Gastroesophageal sphincter (tissue), 4 donors: Measurements from ENCODE around the gene SPOCK2. TPM values are rescaled to one million over a fixed set of nuclear protein-coding genes. Genes with fewer than 3 reads are reported as not detected.
"Not testable (repeated sequence)": the region's sequence is repeated elsewhere in the genome, so short reads cannot be mapped to it uniquely, and the experiment has no call there.

Experiments
- ATAC-seq: fragments of 150-250 bp; one replicate; pipeline ENCODE4 v1.9.1; 2016; ENCODE audit warnings: mild to moderate bottlenecking, moderate library complexity
- H3K27ac ChIP-seq, 4 donors: fragments of 200-600 bp; sonication (generic) in 3 of 4; 1 replicate in 3 of 4; 2 replicates in 1 of 4; pipeline ENCODE4 v1.5.1; 2016 to 2019
- H3K27me3 ChIP-seq: fragments of 200-600 bp; sonication (generic); one replicate; pipeline ENCODE4 v1.5.1; 2019
- H3K36me3 ChIP-seq, 2 donors: fragments of 200-600 bp; sonication (generic); one replicate each; pipeline ENCODE4 v1.5.1; 2019; ENCODE audit warnings: control low read depth in 1 of 2
- H3K4me1 ChIP-seq, 3 donors: fragments of 200-600 bp; sonication (generic); 1 replicate in 2 of 3; 2 replicates in 1 of 3; pipeline ENCODE4 v1.5.1; 2016 to 2019; ENCODE audit warnings: control low read depth in 2 of 3
- H3K4me3 ChIP-seq, 2 donors: fragments of 200-600 bp; sonication (generic); one replicate each; pipeline ENCODE4 v1.5.1; 2019; ENCODE audit warnings: mild to moderate bottlenecking in 1 of 2, moderate library complexity in 1 of 2
- H3K9me3 ChIP-seq, 3 donors: fragments of 200-600 bp; sonication (generic); one replicate each; pipeline ENCODE4 v1.5.1; 2017 to 2019; ENCODE audit warnings: control low read depth in 2 of 3
- EP300 ChIP-seq: sonication (generic); formaldehyde crosslinking; IDR thresholded peaks from one replicate; pipeline ENCODE4 v1.6.1; 2017; ENCODE audit warnings: antibody characterized with exemption, mild to moderate bottlenecking
- POLR2A ChIP-seq, 2 donors: fragments of 450-650 bp; IDR thresholded peaks; one replicate each; pipeline ENCODE4 v1.6.1; 2017; ENCODE audit warnings: antibody characterized with exemption in 2 of 2, mild to moderate bottlenecking in 2 of 2, moderate library complexity in 1 of 2
- POLR2AphosphoS5 ChIP-seq: sonication (generic); formaldehyde crosslinking; IDR thresholded peaks from one replicate; pipeline ENCODE4 v1.6.1; 2017; ENCODE audit warnings: antibody characterized with exemption
- WGBS, 2 donors: methylation state at CpG; one replicate each; pipeline ENCODE4 v1.1.5; 2018; ENCODE audit warnings: low coverage in 1 of 2; 5-methylcytosine and 5-hydroxymethylcytosine counted together
- total RNA-seq, 4 donors: library from RNA; depleted of rRNA; stranded (reverse); fragments of >200 nt; gene quantifications; one replicate each; pipeline ENCODE4 v1.1.0, GENCODE V29; 2016
- TF ChIP-seq, protein P1 (sequence below), 4 experiments: fragments of 200-600 bp in 2 of 4; fragments of 450-650 bp in 2 of 4; sonication (generic) in 1 of 4; IDR thresholded peaks; one replicate each; pipeline ENCODE4 v1.5.1; 2017 to 2019; ENCODE audit warnings: antibody characterized with exemption in 4 of 4, mild to moderate bottlenecking in 2 of 4, moderate library complexity in 2 of 4

Gene SPOCK2
- total RNA-seq, 4 donors from 2014 or later = 6.2 to 9.2 (median 7.9) TPM

DNA sequence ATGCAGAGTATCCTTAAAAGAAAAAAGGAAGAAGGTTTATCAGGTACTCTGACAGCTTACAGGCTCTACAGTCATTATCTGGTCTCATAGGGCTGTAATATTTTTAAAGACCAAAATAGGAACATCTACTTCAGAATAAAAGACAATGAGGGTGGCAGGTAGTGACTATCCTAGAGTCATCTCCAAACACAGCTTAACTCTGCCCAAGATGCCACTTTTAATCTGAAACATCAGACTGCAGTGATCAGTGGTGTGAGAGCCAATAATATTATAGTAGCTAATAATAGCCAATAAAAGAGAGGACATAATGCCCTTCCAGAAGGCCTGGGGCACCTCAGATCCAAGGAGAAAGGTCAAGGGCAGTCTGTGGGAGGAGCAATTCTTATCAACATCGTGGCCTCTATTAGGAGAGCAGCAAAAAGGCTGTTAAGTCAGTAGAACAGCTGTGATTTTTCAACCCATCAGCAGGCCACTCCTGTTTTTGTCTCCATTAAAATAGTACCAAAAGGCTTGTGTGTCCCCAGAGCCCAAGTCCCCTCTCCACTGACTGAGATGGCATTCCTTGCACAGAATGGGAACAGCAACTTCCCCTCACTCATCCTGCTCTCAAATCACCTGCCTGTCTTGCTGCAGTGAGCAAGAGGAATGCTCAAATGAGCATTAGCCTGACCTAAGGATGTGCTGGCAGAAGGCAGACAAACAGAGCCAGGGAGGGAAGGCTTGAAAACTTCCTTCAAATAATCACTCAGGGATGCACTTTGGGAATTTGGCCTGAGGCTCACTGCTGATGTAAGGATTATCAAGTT, 20.7 kb upstream of the SPOCK2 start:
- Histone ChIP-seq H3K27me3 (no peaks in the 10 kb centered on the region), H3K36me3 (peaks cover 0 to 13% of the 10 kb centered on the region in 2 donors), H3K4me3 (no peak overlapping the region), H3K4me1 (peaks cover 0 to 9% (median 0%) of the 10 kb centered on the region in 3 donors), H3K27ac (no peak overlapping the region), H3K9me3 (no peaks in the 10 kb centered on the region)
- TF ChIP-seq EP300 (no peak), POLR2AphosphoS5 (no peak), POLR2A (IDR thresholded peaks at IDR 0.05) (no peak)
- TF ChIP-seq, protein P1, sequence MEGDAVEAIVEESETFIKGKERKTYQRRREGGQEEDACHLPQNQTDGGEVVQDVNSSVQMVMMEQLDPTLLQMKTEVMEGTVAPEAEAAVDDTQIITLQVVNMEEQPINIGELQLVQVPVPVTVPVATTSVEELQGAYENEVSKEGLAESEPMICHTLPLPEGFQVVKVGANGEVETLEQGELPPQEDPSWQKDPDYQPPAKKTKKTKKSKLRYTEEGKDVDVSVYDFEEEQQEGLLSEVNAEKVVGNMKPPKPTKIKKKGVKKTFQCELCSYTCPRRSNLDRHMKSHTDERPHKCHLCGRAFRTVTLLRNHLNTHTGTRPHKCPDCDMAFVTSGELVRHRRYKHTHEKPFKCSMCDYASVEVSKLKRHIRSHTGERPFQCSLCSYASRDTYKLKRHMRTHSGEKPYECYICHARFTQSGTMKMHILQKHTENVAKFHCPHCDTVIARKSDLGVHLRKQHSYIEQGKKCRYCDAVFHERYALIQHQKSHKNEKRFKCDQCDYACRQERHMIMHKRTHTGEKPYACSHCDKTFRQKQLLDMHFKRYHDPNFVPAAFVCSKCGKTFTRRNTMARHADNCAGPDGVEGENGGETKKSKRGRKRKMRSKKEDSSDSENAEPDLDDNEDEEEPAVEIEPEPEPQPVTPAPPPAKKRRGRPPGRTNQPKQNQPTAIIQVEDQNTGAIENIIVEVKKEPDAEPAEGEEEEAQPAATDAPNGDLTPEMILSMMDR (IDR thresholded peaks at IDR 0.05) = no peak
- no peak for ATAC-seq
- WGBS, 2 donors = 46% methylated on average over 1 of the region's 1 CpG; no CpG with 5 or more reads in 1 of the 2 donors

DNA sequence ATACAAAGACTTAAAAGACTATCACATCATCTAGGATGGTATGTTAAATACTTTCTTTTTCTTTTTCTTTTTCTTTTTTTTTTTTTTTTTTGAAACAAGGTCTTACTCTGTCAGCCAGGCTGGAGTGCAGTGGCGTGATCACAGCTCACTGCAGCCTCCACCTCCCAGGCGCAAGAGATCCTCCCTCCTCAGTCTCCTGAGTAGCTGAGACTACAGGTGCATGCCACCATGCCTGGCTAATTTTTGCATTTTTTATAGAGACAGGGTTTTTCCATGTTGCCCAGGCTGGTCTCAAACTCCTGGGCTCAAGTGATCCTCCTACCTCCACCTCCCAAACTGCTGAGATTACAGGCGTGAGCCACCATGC, 19.6 kb upstream of the SPOCK2 start:
- not testable (repeated sequence) for H3K27me3 ChIP-seq, H3K4me3 ChIP-seq, H3K9me3 ChIP-seq, H3K27ac ChIP-seq, ATAC-seq
- H3K4me1 ChIP-seq = peaks cover 0 to 12% (median 0%) of the 10 kb centered on the region in 3 donors
- peaks cover 0 to 18% of the 10 kb centered on the region in 2 donors for H3K36me3 ChIP-seq
- 100% methylated on average over 1 to 2 of the region's 3 CpGs for WGBS, 2 donors

GRCh38 chr10:72107325-72108003, 19.1 kb upstream of the SPOCK2 start:
- peaks cover 0 to 23% of the 10 kb centered on the region in 2 donors for H3K36me3 ChIP-seq
- H3K27me3 ChIP-seq = no peaks in the 10 kb centered on the region
- H3K9me3 ChIP-seq = no peaks in the 10 kb centered on the region
- 61 to 71% methylated on average over 3 of the region's 3 CpGs for WGBS, 2 donors
- TF ChIP-seq POLR2A (IDR thresholded peaks at IDR 0.05) = no peak
- TF ChIP-seq POLR2AphosphoS5 = no peak
- TF ChIP-seq, protein P1 (IDR thresholded peaks at IDR 0.05) = no peak
- TF ChIP-seq EP300 = no peak
- no peak for ATAC-seq
- H3K4me3 ChIP-seq = no peak overlapping the region
- H3K4me1 ChIP-seq = peaks cover 0 to 12% (median 0%) of the 10 kb centered on the region in 3 donors
- H3K27ac ChIP-seq = no peak overlapping the region

DNA sequence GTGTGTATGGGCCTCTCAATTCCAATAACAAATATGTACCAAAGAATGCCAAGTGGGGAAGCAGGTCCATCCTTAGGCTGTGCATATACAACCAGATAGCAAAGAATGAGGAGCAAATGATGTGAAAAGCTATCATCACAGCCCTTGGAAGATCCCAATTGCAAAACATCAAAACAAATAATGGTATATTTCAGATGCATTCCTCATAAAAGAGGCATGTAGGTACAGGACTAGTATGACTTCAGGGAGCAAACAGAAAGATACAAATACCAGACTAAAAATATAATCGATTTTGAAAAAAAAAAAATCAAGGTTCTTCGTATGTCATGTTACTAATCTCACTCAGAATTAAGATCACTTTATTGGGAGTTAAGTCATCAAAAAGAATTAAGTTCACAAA, 18.5 kb upstream of the SPOCK2 start:
- WGBS, 2 donors = 92 to 96% methylated on average over 2 of the region's 2 CpGs
- Histone ChIP-seq H3K9me3 (no peaks in the 10 kb centered on the region), H3K27ac (no peak overlapping the region), H3K27me3 (no peaks in the 10 kb centered on the region), H3K36me3 (peaks cover 0 to 29% of the 10 kb centered on the region in 2 donors), H3K4me1 (peaks cover 0 to 12% (median 0%) of the 10 kb centered on the region in 3 donors), H3K4me3 (no peak overlapping the region)
- TF ChIP-seq POLR2AphosphoS5 (no peak), POLR2A (IDR thresholded peaks at IDR 0.05) (no peak)
- no peak for ATAC-seq

- Histone ChIP-seq H3K27ac (no peak overlapping the region), H3K4me1 (peaks cover 0 to 12% (median 0%) of the 10 kb centered on the region in 3 donors), H3K4me3 (no peak overlapping the region), H3K27me3 (no peaks in the 10 kb centered on the region), H3K36me3 (peaks cover 0 to 35% of the 10 kb centered on the region in 2 donors), H3K9me3 (no peaks in the 10 kb centered on the region)
- TF ChIP-seq POLR2AphosphoS5 (no peak), POLR2A (IDR thresholded peaks at IDR 0.05) (no peak)
- TF ChIP-seq, protein P1 (IDR thresholded peaks at IDR 0.05) = no peak
- ATAC-seq = no peak
- WGBS, 2 donors = 67 to 87% methylated on average over 2 of the region's 2 CpGs
Measured at GRCh38 chr10:72106154-72106849, 18.0 kb upstream of the SPOCK2 start.
